Measurements from ENCODE around the gene ROBO1.

The ROBO1 gene

GRCh38 chr3:78878011-78878410 lies 889.8 kb downstream of the ROBO1 start:
- TF ChIP-seq CTCF (IDR thresholded peaks at IDR 0.05) (no peak), ZFX (IDR thresholded peaks at IDR 0.05; ENCODE audit: borderline replicate concordance) (no peak)
- H3K27ac ChIP-seq = no peak overlapping the region

- TF ChIP-seq ZFX (IDR thresholded peaks at IDR 0.05; ENCODE audit: borderline replicate concordance) = no peak
- TF ChIP-seq CTCF (IDR thresholded peaks at IDR 0.05) = no peak
- no peak overlapping the region for H3K27ac ChIP-seq
These were observed 891.9 kb downstream of the ROBO1 start for GRCh38 chr3:78875851-78876250.

DNA sequence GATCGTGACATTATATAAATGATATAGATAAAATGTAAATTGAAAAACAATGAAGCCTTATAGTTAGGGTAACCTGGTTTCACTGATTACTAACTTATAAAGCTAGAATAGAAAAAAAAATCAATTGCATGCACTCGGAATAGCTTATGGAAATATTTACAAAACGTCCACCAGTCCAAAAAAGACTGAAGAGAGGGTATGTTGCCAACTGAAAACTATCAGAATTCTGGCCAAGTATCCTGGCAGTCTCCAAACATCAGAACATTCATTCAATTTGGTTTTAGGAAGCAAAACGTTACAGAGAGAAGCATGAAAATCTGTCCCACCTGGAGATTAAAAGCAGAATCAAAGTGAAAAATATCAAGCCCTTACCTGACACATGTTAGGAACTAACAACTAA lies 892.4 kb downstream of the ROBO1 start:
- H3K27ac ChIP-seq = no peak overlapping the region
- TF ChIP-seq ZFX (IDR thresholded peaks at IDR 0.05; ENCODE audit: borderline replicate concordance) (no peak), CTCF (IDR thresholded peaks at IDR 0.05) (no peak)

- TF ChIP-seq CTCF (IDR thresholded peaks at IDR 0.05) (no peak), ZFX (IDR thresholded peaks at IDR 0.05; ENCODE audit: borderline replicate concordance) (no peak)
- H3K27ac ChIP-seq = no peak overlapping the region
These were observed 894.2 kb downstream of the ROBO1 start for GRCh38 chr3:78873641-78874040.

DNA sequence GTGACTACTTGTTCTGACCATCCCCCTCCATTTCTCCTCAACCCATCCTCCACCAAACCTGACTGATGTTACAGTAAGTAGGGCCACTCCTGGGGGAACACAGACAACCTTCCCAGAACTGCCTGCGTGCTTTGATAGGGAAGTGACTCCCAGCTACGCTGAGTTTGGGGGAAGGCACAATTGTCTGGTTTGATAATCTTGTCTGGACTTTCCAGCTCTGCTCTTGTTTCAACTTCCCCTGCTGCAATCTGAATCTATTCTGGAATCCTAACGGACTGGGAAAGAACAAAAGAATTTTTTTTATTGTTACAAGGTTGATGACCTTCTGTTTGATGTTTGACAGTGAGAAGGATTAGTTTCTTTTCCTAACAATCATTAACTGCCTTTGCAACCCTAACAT lies 895.6 kb downstream of the ROBO1 start:
- no peak for TF ChIP-seq CTCF (IDR thresholded peaks at IDR 0.05)
- TF ChIP-seq ZFX (IDR thresholded peaks at IDR 0.05; ENCODE audit: borderline replicate concordance) = no peak
- no peak overlapping the region for H3K27ac ChIP-seq

DNA sequence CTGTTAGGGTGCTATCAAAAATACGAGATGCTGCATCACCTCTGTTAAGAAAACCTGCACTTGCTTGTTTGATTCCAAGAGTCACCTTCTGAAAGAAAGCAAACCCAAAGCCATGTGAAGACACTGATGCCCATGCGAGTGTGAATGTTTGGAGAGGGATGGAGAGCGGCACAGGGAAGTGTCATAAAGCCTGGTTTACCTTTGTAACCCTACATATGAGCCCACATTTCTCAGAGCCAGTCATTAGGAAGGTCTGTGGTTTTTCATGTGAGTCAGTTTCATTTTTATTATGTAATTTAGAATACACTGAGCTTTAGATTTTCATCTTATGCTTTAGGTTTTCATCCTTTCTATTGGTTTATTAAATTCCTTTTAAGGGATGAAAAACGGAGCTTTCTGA lies 896.8 kb downstream of the ROBO1 start:
- H3K27ac ChIP-seq = no peak overlapping the region
- no peak for TF ChIP-seq CTCF (IDR thresholded peaks at IDR 0.05)
- TF ChIP-seq ZFX (IDR thresholded peaks at IDR 0.05; ENCODE audit: borderline replicate concordance) = no peak

- H3K27ac ChIP-seq = no peak overlapping the region
- TF ChIP-seq ZFX (IDR thresholded peaks at IDR 0.05; ENCODE audit: borderline replicate concordance) (no peak), CTCF (IDR thresholded peaks at IDR 0.05) (no peak)
These were observed 897.3 kb downstream of the ROBO1 start for GRCh38 chr3:78870484-78870883.
